Activated naive CD8-positive, alpha-beta T cell treated with anti-CD3 and anti-CD28 coated beads, Interleukin-2, amount 50 U/mL, for 24 hours (primary cell): Measurements from ENCODE around the gene LRRC4C.

ENCODE experiments used
- ATAC-seq: fragments of 150-1000 bp; cut with Tn5 transposase; one replicate; pipeline ENCODE4 v1.10.0; 2021
- DNase-seq: peaks from one replicate; pipeline ENCODE4 v3.0.0; 2021
- H3K27ac Mint-ChIP-seq: one replicate; pipeline ENCODE4 v1.8.0; 2021; ENCODE audit warnings: mild to moderate bottlenecking, mixed read lengths
- H3K27me3 Mint-ChIP-seq: one replicate; pipeline ENCODE4 v1.8.0; 2021; ENCODE audit warnings: mixed read lengths
- H3K36me3 Mint-ChIP-seq: one replicate; pipeline ENCODE4 v1.8.0; 2021; ENCODE audit warnings: low read depth, mixed read lengths
- H3K4me1 Mint-ChIP-seq: one replicate; pipeline ENCODE4 v1.8.0; 2021; ENCODE audit warnings: mixed read lengths
- H3K4me3 Mint-ChIP-seq: one replicate; pipeline ENCODE4 v1.8.0; 2021; ENCODE audit warnings: mild to moderate bottlenecking, moderate library complexity, mixed read lengths
- H3K9me3 Mint-ChIP-seq: one replicate; pipeline ENCODE4 v1.8.0; 2021; ENCODE audit warnings: mixed read lengths

Gene LRRC4C

DNA sequence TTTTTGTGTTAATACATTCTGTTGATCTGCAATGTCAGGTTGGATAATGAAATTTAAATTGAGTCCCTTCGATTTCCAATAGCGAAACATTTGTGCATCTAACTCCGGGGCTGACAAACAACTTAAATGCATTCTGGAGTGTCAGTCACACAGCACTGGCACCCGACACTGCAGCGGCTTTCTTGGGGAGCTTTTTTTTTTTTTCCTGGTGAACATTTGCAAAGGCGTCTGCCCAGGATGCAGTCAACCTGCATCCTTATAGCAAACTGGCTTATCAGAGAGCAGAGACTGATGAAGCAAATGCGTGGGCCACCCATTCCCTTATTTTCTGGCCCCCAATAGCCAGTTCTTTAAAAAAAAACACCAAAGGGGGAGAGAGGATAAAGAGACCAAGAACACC is 1167.7 kb downstream of the LRRC4C start:
- H3K9me3 Mint-ChIP-seq: peaks cover 8% of the 10 kb centered on the region
- ATAC-seq: no peak
- peaks cover 6% of the 10 kb centered on the region for H3K4me1 Mint-ChIP-seq
- DNase-seq: no peak
- H3K27me3 Mint-ChIP-seq: peaks cover 21% of the 10 kb centered on the region
- H3K27ac Mint-ChIP-seq: no peak overlapping the region
- no peaks in the 10 kb centered on the region for H3K36me3 Mint-ChIP-seq
- H3K4me3 Mint-ChIP-seq: no peak overlapping the region

DNA sequence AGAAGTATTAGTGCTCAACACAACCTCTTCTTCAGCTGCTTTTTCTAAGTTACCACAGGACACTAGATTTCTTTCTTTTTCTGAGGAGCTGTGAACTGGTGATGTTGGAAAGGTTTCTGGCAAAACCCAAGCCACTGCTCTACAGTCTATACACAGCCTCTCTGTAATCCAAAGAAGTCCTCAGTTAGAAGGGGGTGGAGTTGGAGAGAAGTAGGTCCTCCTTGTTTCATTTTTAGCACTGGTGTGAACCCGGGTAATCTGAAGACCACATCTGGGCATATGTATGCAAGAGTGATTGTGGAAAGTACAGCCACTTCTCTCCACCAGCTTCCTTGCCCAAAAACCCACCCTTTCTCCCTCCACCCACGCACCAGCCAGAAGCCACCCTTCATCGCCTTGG is 1168.1 kb downstream of the LRRC4C start:
- Mint-ChIP-seq H3K4me1 (peaks cover 6% of the 10 kb centered on the region), H3K4me3 (no peak overlapping the region), H3K27ac (no peak overlapping the region), H3K27me3 (peaks cover 21% of the 10 kb centered on the region), H3K36me3 (no peaks in the 10 kb centered on the region), H3K9me3 (peaks cover 8% of the 10 kb centered on the region)
- no peak for ATAC-seq
- DNase-seq: no peak

DNA sequence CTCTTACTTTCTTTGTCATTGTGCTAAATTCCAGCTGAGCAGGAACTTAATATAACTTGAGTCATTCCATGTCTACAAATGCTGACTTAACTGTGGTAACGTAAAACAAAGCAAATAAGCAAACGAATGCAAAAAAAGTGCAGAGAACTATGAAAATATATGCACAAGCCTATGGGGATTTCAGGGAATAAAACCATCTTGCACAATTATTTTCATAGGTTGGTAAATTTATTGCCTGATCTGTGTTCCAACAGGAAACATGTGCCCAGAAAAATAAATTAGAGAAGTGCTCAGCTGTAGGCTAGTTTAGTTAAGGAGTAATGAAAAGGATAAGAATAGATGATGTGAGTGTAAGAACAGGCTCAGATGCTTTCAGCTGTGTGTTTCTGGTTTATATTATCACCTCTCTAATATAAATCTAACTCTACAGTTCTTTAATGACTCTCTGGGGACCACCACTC is 1169.3 kb downstream of the LRRC4C start:
- Mint-ChIP-seq H3K27ac (no peak overlapping the region), H3K4me1 (peaks cover 6% of the 10 kb centered on the region), H3K36me3 (no peaks in the 10 kb centered on the region), H3K4me3 (no peak overlapping the region), H3K9me3 (peaks cover 8% of the 10 kb centered on the region), H3K27me3 (peaks cover 21% of the 10 kb centered on the region)
- DNase-seq: no peak
- no peak for ATAC-seq

DNA sequence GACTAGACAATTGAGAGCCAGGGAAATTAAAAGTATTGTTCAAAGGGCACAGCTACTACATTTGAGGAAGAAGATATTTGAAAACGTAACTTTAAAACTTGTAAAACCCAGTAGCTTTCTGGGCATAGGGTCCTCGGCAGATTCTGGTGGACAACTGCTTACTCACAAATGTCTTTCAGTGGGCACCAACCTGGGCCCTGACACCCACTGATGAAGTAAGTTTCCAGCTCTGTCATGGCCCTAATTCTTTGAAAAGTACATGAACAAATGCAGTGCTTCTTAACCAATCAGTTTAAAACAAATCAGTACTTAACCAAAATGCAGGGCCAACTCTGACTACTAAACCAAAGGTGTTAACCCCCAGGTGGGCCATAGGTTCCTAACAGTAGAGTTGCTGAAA is 1170.1 kb downstream of the LRRC4C start:
- peaks cover 21% of the 10 kb centered on the region for H3K27me3 Mint-ChIP-seq
- no peak for ATAC-seq
- H3K4me3 Mint-ChIP-seq: no peak overlapping the region
- H3K36me3 Mint-ChIP-seq: no peaks in the 10 kb centered on the region
- no peak overlapping the region for H3K27ac Mint-ChIP-seq
- no peak for DNase-seq
- H3K4me1 Mint-ChIP-seq: peaks cover 6% of the 10 kb centered on the region
- H3K9me3 Mint-ChIP-seq: peaks cover 8% of the 10 kb centered on the region

DNA sequence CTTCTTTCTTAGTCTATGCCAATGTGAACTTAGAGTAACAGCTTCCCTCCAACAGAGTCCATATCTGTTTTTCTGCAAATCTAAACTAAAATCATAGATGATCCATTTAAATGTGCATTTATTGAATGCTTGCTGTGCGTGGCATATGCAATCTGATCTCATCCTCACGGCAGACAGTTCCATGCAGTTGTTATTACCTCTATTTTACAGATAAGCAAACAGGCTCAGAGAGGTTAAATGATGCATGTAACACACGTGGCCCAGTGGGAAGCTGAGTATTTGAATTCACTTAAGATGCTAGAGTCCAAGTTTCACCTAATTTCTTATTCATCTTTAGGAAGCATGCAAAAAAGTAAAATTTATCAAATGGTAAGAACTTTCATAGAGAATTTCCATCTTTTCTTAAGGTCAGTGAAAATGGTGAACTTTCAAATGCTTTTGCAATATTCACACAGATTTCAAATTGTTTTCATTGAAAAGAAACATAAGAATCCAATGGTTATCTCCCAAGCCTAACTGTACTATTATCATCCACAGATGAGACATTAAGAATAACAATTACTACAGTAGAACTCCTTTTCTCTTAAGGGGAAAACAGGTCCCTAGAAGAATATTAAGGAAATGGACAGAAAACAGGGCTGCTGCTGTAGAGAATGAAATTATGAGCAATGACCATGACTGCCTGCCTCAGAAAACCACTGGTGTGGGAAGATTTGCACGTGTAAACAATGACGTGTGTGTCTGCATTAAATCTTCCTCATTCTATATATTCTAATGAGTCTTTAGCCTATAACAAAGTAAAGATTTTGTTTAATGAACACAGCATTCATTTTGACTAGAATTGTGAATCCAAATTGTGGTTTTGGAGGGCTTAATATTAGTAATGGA is 1171.3 kb downstream of the LRRC4C start:
- Mint-ChIP-seq H3K36me3 (no peaks in the 10 kb centered on the region), H3K27ac (no peak overlapping the region), H3K27me3 (peaks cover 11% of the 10 kb centered on the region), H3K4me3 (no peak overlapping the region), H3K9me3 (no peaks in the 10 kb centered on the region), H3K4me1 (peaks cover 2% of the 10 kb centered on the region)
- DNase-seq: no peak
- no peak for ATAC-seq

DNA sequence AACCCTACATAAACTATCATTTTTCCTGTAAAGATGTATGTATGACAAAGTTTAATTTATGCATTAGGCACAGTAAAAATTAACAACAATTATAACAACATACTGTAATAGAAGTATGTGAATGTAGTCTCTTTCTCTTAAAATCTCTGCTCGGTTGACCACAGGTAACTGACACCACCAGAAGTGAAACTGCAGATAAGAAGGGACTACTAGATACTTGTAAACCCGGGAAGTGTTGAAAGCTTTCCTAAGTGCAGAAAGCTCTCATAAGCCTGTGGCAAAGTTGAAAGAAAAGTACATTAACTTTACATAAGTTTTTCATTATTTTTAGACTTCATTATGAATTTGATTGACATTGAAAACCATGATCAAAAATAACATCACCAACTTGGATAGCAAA is 1173.3 kb downstream of the LRRC4C start:
- DNase-seq (no peak), ATAC-seq (no peak)
- no peaks in the 10 kb centered on the region for H3K36me3 Mint-ChIP-seq
- peaks cover 4% of the 10 kb centered on the region for H3K9me3 Mint-ChIP-seq
- no peak overlapping the region for H3K4me3 Mint-ChIP-seq
- H3K4me1 Mint-ChIP-seq: no peaks in the 10 kb centered on the region
- H3K27ac Mint-ChIP-seq: no peak overlapping the region
- no peaks in the 10 kb centered on the region for H3K27me3 Mint-ChIP-seq

DNA sequence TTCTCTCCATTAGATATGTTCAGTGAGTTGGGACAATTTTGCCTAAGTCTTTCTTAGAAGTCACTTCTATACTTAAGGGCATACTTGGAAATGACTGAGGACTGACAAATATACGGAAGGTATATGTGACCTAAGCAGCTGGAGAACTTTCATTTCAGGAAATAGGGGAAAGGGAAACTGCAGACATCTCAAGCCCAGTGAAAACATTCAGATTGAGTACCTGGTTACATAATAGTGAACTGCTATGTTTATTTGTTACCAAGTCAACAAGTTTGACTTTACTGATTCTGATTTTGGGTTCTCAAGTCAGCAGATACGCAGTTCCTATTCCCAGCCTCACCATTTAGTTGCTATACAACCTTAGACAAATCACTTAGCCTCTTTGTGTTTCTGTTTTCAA is 1173.9 kb downstream of the LRRC4C start:
- no peak for ATAC-seq
- DNase-seq: no peak
- H3K27me3 Mint-ChIP-seq: no peaks in the 10 kb centered on the region
- no peak overlapping the region for H3K27ac Mint-ChIP-seq
- peaks cover 4% of the 10 kb centered on the region for H3K9me3 Mint-ChIP-seq
- no peaks in the 10 kb centered on the region for H3K4me1 Mint-ChIP-seq
- no peak overlapping the region for H3K4me3 Mint-ChIP-seq
- H3K36me3 Mint-ChIP-seq: no peaks in the 10 kb centered on the region

DNA sequence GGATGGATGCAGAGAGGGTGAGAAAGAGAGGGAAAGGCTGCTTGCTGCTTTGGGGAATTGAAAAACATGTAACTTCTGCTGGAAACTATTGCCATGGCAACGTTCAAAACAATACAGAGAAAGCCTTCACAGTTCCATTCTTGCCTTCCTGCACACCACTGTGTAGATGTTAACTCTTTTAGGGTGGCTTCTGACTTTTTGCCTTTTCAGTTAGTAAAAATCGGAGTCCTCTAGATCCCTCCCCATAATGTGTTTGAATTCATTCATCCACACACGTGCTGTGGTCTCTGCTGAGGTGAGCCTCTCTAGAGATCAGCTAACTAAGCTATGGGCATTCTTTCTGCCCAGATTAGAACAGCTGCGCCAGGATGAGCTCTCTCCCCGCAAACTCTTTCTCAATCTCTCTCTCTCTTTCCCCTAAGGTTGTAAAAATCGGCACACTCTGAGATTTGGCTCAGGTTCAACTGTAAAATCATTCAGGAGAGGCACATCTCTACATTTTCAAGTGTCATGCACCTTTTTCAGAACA is 1178.3 kb downstream of the LRRC4C start:
- no peaks in the 10 kb centered on the region for H3K27me3 Mint-ChIP-seq
- H3K36me3 Mint-ChIP-seq: no peaks in the 10 kb centered on the region
- H3K4me3 Mint-ChIP-seq: no peak overlapping the region
- DNase-seq (no peak), ATAC-seq (no peak)
- no peak overlapping the region for H3K27ac Mint-ChIP-seq
- no peaks in the 10 kb centered on the region for H3K4me1 Mint-ChIP-seq
- H3K9me3 Mint-ChIP-seq: peaks cover 6% of the 10 kb centered on the region

DNA sequence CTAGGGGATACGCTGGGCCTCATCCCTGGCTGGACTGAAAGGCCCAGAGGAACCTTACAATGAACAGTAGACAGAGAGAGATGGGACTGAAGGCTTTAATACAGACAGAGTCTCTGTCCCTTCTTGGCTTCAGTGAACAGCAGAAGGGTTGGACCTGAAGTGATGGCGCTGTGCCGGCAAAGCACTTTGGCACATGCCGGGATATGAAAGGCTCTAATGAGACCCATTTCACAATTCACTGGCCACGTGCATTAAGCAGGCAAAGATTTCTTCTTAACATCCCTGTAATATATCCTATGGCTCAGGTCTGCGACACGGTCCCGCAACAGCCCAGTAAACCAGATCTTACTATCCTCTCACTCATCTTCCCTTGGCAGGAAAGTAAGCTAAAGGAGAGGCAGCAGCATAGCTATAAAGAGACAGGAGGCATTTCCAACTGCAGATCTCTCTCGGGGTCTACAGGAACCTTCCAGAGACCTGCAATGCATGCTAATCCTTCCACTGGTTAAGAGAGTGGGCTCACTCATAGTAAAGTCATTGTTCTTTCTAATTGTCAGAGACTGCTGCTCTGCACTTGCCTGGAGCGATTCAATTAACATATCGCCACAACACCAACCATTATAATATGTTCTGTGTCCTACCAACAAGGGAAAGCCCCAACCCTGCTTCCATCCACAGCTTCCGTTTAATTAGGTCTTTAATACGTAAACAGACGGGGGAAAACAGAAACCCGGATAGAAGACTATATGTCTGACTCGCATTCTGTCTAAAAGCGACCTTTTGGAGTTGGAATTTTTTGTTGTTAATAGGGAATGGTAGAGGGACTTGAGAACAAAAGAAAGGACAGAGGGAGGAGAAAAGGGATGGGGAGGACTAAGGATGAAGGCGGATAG is 1179.0 kb downstream of the LRRC4C start:
- Mint-ChIP-seq H3K9me3 (peaks cover 6% of the 10 kb centered on the region), H3K4me1 (no peaks in the 10 kb centered on the region), H3K27ac (no peak overlapping the region), H3K27me3 (no peaks in the 10 kb centered on the region), H3K36me3 (no peaks in the 10 kb centered on the region), H3K4me3 (no peak overlapping the region)
- DNase-seq (no peak), ATAC-seq (no peak)

DNA sequence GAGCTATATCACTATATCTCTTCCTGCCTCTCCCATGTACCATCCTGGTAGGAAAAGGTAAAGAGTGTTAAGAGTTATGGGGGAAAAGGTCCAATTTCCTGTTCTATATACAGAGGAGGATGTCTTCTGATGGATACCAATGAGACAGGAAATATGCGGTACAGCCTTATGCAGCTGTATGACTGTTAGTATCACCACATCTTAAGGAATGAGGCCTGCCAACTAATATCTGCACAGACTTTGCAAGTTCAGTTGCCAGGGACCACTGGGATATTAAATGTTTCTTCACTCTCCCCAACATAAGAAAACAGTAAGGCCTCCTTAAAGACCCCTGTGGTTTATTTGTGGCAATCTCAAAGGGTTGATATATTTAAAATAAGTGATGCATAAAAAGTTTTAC is 1182.5 kb downstream of the LRRC4C start:
- ATAC-seq (no peak), DNase-seq (no peak)
- Mint-ChIP-seq H3K27ac (no peak overlapping the region), H3K36me3 (no peaks in the 10 kb centered on the region), H3K4me1 (no peaks in the 10 kb centered on the region), H3K9me3 (peaks cover 10% of the 10 kb centered on the region), H3K27me3 (no peaks in the 10 kb centered on the region), H3K4me3 (no peak overlapping the region)

DNA sequence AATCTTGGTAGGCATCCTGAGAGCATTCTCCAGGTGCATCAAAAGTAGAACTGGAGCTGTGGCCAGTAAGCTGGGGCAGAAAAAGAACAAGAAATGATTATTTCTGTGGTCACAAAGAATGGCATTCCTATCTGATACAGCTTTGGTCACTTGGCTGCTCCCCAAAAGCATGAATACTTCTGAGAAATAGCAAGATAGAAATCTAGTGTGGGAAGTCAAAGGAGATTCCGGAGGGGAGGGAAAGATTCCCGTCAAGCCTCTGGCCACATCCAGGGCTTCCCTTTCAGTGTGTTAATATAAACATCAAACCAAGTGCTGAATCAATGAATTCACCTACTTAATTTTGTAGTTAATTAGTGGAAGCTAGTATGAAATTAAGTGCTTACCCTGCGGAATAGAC is 1185.4 kb downstream of the LRRC4C start:
- Mint-ChIP-seq H3K27me3 (no peaks in the 10 kb centered on the region), H3K9me3 (peaks cover 6% of the 10 kb centered on the region), H3K27ac (no peak overlapping the region), H3K4me3 (no peak overlapping the region), H3K4me1 (no peaks in the 10 kb centered on the region), H3K36me3 (no peaks in the 10 kb centered on the region)
- no peak for DNase-seq
- no peak for ATAC-seq

DNA sequence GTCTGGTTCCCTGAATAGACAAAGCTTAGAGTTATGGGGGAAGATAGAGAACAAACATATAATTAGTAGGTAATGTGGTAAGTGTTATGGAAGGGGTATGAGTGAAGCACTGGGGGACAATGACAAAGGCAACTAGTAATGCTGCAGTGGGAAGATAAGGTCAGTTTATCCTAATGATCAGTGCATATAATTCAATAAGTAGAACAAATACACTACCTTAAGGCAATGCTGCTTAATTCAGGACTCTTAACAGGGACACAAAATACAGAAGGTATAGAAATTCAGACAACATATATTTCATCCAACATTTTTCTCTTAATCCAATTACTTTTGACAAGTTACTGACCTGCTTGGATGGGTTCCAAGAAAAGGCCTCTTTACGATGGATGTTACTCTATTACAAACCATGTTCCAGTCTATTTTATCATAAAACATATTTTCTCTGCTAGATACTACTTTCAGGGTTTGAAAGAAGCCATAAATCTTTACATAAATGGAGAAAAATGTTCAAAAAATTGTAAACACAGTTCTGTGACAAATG is 1186.2 kb downstream of the LRRC4C start:
- no peak for DNase-seq
- ATAC-seq: no peak
- Mint-ChIP-seq H3K9me3 (peaks cover 6% of the 10 kb centered on the region), H3K36me3 (no peaks in the 10 kb centered on the region), H3K27me3 (no peaks in the 10 kb centered on the region), H3K4me3 (no peak overlapping the region), H3K4me1 (no peaks in the 10 kb centered on the region), H3K27ac (no peak overlapping the region)

DNA sequence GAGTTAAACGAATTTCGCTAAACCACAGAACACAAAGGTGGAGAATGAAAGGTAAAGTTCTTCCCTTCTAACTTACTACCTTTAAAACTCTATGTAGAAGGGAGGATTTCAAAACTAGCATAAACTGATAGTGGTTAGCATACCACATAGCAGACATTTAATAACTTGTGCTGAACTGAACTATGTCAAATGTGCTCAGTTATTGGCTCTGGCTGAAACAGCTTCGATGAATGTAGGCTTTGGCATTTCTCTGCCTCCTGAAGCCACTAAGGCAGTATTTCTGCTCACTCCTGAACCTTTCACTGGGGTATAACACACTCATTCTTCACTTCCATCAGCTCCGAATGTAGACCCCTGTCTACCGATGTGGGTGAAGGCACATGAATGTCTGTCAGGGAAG is 1188.1 kb downstream of the LRRC4C start:
- Mint-ChIP-seq H3K4me3 (no peak overlapping the region), H3K27me3 (no peaks in the 10 kb centered on the region), H3K27ac (no peak overlapping the region), H3K9me3 (peaks cover 4% of the 10 kb centered on the region), H3K36me3 (no peaks in the 10 kb centered on the region), H3K4me1 (no peaks in the 10 kb centered on the region)
- ATAC-seq (no peak), DNase-seq (no peak)

DNA sequence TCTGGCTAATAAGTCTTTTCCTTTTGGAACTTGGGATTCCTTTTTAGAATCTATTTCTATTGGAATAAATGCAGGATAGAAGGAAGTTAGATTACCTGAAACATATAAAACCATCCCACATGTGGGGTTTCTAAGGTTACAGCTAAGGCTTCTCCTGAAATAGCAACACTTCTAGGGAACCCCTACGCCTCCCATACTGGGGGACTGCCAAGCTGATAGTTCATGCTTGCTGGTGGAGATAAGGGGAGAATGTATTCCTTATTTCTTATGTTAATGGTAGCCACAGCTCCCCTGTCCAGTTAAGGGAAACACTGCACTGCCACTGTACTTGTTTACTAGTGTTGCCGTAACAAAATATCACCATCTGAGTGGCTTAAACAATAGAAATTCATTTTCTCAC is 1189.6 kb downstream of the LRRC4C start:
- ATAC-seq: no peak
- Mint-ChIP-seq H3K4me1 (no peaks in the 10 kb centered on the region), H3K27ac (no peak overlapping the region), H3K27me3 (no peaks in the 10 kb centered on the region), H3K36me3 (no peaks in the 10 kb centered on the region), H3K9me3 (peaks cover 4% of the 10 kb centered on the region), H3K4me3 (no peak overlapping the region)
- DNase-seq: no peak
